AG04449 (cell line): Measurements from ENCODE around the gene TMEM238.

Source experiments
- CTCF ChIA-PET: fragments of 350-600 bp; formaldehyde crosslinking; extraction: SDS; loops from one replicate; lab custom pipeline; 2021; ENCODE audit warnings: antibody characterized with exemption; lab: Yijun Ruan, JAX
- POLR2A ChIA-PET: fragments of 400-600, 350-600 bp; formaldehyde crosslinking; extraction: SDS; loops from one replicate; lab custom pipeline; 2020; ENCODE audit warnings: antibody characterized with exemption, inconsistent platforms; lab: Yijun Ruan, JAX
- DNase-seq: peaks from one replicate; pipeline ENCODE4 v3.0.0-alpha.2; 2010; ENCODE audit warnings: low read depth, low spot score
- H3K4me3 ChIP-seq: 2 replicates; pipeline ENCODE4 v1.5.1; 2011; ENCODE audit warnings: low read depth, mild to moderate bottlenecking, control low read depth, low read length
- TF ChIP-seq, protein P1 (sequence below): IDR thresholded peaks from one replicate; pipeline ENCODE4 v1.5.1; 2011; ENCODE audit warnings: mild to moderate bottlenecking, moderate library complexity, low read length, control low read depth, inconsistent platforms; ENCODE audit not compliant: insufficient read depth; ENCODE audit errors: missing control alignments

Gene TMEM238

DNA sequence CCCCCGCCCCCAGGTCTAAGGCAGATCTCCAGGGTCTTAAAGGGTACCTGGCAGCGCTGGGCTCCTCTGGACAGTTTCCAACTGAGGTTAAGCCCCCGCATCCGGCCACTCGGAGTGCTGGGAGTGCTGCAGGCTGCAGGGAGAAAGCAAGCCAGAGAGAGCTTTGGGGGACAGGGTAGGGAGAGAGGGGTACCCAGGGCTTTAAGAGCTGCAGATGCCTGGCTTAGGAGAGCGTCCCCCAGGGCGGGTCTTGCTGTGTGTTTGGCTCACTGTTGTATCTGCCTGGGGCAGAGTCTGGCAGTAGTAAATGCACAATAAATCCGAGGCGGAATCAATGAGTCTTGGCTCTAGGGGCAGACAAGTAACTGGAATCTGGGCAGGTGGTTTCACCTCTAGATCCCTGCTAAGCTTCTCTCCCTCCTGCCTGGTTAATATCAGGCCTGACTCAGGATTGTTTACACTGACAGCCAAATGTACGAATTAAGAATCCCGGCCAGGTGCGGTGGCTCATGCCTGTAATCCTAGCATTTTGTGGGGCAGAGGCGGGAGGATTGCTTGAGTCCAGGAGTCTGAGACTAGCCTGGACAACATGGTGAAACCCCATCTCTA, 28.8 kb downstream of the TMEM238 start:
- CTCF ChIA-PET = interaction anchor here (1.0 to 1.8 kb wide), 2 partner anchors 64 to 112 kb away, joined by 3 to 7 read pairs; no protein-coding TSS in a partner anchor
- no peak for DNase-seq
- POLR2A ChIA-PET = no interaction called here
- TF ChIP-seq, protein P1, sequence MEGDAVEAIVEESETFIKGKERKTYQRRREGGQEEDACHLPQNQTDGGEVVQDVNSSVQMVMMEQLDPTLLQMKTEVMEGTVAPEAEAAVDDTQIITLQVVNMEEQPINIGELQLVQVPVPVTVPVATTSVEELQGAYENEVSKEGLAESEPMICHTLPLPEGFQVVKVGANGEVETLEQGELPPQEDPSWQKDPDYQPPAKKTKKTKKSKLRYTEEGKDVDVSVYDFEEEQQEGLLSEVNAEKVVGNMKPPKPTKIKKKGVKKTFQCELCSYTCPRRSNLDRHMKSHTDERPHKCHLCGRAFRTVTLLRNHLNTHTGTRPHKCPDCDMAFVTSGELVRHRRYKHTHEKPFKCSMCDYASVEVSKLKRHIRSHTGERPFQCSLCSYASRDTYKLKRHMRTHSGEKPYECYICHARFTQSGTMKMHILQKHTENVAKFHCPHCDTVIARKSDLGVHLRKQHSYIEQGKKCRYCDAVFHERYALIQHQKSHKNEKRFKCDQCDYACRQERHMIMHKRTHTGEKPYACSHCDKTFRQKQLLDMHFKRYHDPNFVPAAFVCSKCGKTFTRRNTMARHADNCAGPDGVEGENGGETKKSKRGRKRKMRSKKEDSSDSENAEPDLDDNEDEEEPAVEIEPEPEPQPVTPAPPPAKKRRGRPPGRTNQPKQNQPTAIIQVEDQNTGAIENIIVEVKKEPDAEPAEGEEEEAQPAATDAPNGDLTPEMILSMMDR = no peak
- H3K4me3 ChIP-seq = no peak overlapping the region

- H3K4me3 ChIP-seq = peak within 1 kb of the TSS; percentile 59
- ChIA-PET POLR2A (no interaction called here), CTCF (interaction anchor here (1.0 to 1.8 kb wide), 2 partner anchors 63 to 113 kb away, joined by 3 to 7 read pairs; no protein-coding TSS in a partner anchor)
- TF ChIP-seq, protein P1 = no peak
- no peak for DNase-seq
Measured at GRCh38 chr19:55354698-55355212, 29.3 kb downstream of the TMEM238 start, which contains the start of gene COX6B2. Gene COX6B2, minus strand, starts transcription at chr19:55354719. Its CDS starts 198 bp downstream, at chr19:55354521.

GRCh38 chr19:55353803-55354697, 30.0 kb downstream of the TMEM238 start:
- peak overlapping the region; percentile 59 for H3K4me3 ChIP-seq
- CTCF ChIA-PET = interaction anchor here (1.1 to 1.3 kb wide), 2 partner anchors 15 kb away, joined by 3 to 4 read pairs; partner anchors contain the start of gene KMT5C
- DNase-seq = no peak
- TF ChIP-seq, protein P1 = no peak
- POLR2A ChIA-PET = interaction anchor here (0.5 to 1.4 kb wide), 2 partner anchors 10 to 53 kb away, joined by 3 to 4 read pairs; partner anchors contain the start of gene UBE2S

DNA sequence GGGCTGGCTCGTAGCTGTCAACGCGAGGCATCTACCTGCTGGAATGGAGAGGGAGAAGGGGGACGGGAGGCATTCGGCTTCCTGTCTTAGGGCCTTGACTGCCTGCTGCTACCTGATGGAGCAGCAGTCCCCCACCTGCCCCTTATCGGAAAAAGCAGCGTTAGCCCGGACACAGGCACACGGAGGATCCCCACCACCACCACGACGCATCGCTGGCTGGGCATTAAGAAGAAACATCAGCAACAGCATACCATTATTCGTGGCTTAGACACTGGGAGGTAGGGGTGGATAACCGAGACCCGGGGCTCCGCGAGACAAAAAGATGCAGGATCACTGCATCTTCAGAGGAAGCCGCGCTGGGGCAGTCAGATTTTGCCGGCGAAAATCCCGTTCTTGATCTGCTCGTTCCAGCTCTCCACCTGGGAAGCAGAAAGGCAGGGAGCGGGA, 30.7 kb downstream of the TMEM238 start:
- CTCF ChIA-PET = interaction anchor here (1.1 to 1.3 kb wide), 2 partner anchors 14 to 16 kb away, joined by 3 to 4 read pairs; partner anchors contain the start of gene KMT5C
- peak overlapping the region; percentile 59 for H3K4me3 ChIP-seq
- POLR2A ChIA-PET = interaction anchor here (1.4 kb wide), 1 partner anchor 54 kb away, joined by 4 read pairs; the partner anchor contains the start of gene UBE2S

DNA sequence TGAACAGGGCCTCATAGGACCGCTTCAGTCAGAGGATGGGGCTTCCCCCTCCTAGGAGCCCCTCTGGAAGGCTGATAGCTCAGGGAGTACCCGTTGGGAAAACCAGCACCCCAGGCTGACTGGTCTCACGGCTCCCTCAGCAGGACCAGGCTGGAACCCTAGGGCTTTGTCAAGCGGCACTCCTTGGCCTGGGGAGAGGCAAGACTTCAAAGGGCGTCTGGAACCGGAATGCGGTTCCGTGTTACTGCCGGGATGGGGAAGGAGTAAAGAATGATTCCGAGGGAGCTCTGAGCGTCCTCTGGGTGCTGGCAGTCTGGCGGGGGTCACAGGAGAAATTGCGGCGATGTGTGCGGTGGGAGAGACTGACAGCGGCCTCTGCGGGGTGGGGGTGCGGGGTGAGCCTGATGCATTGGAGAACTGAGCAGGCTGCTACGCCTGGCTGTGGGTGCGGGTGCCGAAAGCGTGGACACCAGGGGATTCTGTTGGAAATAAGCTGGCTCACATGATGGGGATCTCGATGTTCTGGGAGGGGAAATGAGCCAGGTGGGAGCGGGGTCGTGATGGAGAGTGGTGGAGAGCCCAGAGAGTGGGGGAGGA, 31.4 kb downstream of the TMEM238 start:
- H3K4me3 ChIP-seq = no peak overlapping the region
- TF ChIP-seq, protein P1 = no peak
- POLR2A ChIA-PET = interaction anchor here (1.4 kb wide), 1 partner anchor 55 kb away, joined by 4 read pairs; the partner anchor contains the start of gene UBE2S
- DNase-seq = no peak
- CTCF ChIA-PET = interaction anchor here (1.1 to 1.3 kb wide), 2 partner anchors 14 to 16 kb away, joined by 3 to 4 read pairs; partner anchors contain the start of gene KMT5C

More for the DNA sequence above, 30.7 kb downstream of the TMEM238 start:
- DNase-seq = no peak
- TF ChIP-seq, protein P1 = no peak
